Endothelial cell (in vitro differentiated cells): ENCODE measurements around the gene SH2D6. TPM values are rescaled to one million over a fixed set of nuclear protein-coding genes. Genes with fewer than 3 reads are reported as not detected.
"Not testable (repeated sequence)": the region's sequence is repeated elsewhere in the genome, so short reads cannot be mapped to it uniquely, and the experiment has no call there.

Experiments used
- DNase-seq: peaks from one replicate; pipeline ENCODE4 v3.0.0; 2021; ENCODE audit warnings: low spot score
- H3K27ac Mint-ChIP-seq: one replicate; pipeline ENCODE4 v1.8.0; 2021; ENCODE audit warnings: mixed read lengths, inconsistent platforms; ENCODE audit not compliant: unreplicated experiment
- H3K27me3 Mint-ChIP-seq: one replicate; pipeline ENCODE4 v1.8.0; 2021; ENCODE audit warnings: mild to moderate bottlenecking, moderate library complexity, mixed read lengths, inconsistent platforms; ENCODE audit not compliant: unreplicated experiment
- H3K36me3 Mint-ChIP-seq: one replicate; pipeline ENCODE4 v1.8.0; 2021; ENCODE audit warnings: mild to moderate bottlenecking, low read depth, mixed read lengths, inconsistent platforms; ENCODE audit not compliant: unreplicated experiment
- H3K4me1 Mint-ChIP-seq: one replicate; pipeline ENCODE4 v1.8.0; 2021; ENCODE audit warnings: mild to moderate bottlenecking, mixed read lengths, inconsistent platforms; ENCODE audit not compliant: unreplicated experiment
- H3K4me3 Mint-ChIP-seq: one replicate; pipeline ENCODE4 v1.8.0; 2021; ENCODE audit warnings: mild to moderate bottlenecking, mixed read lengths, inconsistent platforms; ENCODE audit not compliant: unreplicated experiment
- H3K9me3 Mint-ChIP-seq: one replicate; pipeline ENCODE4 v1.8.0; 2021; ENCODE audit warnings: mixed read lengths, inconsistent platforms; ENCODE audit not compliant: unreplicated experiment
- CTCF ChIP-seq: fragments of 200-600 bp; sonication (generic); IDR thresholded peaks from one replicate; pipeline ENCODE4 v1.5.0; 2021; ENCODE audit warnings: antibody characterized with exemption; ENCODE audit not compliant: unreplicated experiment
- total RNA-seq: library from RNA; stranded (reverse); fragmentation: NEBNext Ultra II Directional; extraction: Animal tissue kit (Norgen Biotek cat#: 25700); gene quantifications from one replicate; pipeline ENCODE4 v1.2.1, GENCODE V29; 2021; ENCODE audit not compliant: unreplicated experiment

The SH2D6 gene
- total RNA-seq, 1 donor from 2014 or later = 0.33 TPM

GRCh38 chr2:85377083-85377482 is 41.4 kb upstream of the SH2D6 start:
- DNase-seq = no peak
- Mint-ChIP-seq H3K4me3 (peak overlapping the region; percentile 59), H3K27me3 (peaks cover 2% of the 10 kb centered on the region), H3K4me1 (peaks cover 16% of the 10 kb centered on the region), H3K36me3 (peaks cover 53% of the 10 kb centered on the region), H3K9me3 (peaks cover 6% of the 10 kb centered on the region), H3K27ac (no peak overlapping the region)
- no peak for TF ChIP-seq CTCF

GRCh38 chr2:85378257-85378656 is 40.3 kb upstream of the SH2D6 start:
- Mint-ChIP-seq H3K9me3 (peaks cover 6% of the 10 kb centered on the region), H3K36me3 (peaks cover 58% of the 10 kb centered on the region), H3K27ac (no peak overlapping the region), H3K27me3 (peaks cover 2% of the 10 kb centered on the region), H3K4me1 (peaks cover 16% of the 10 kb centered on the region), H3K4me3 (peak overlapping the region; percentile 6)
- no peak for TF ChIP-seq CTCF
- DNase-seq = no peak

- TF ChIP-seq CTCF = no peak
- peak overlapping the region; percentile 11 for H3K4me3 Mint-ChIP-seq
- H3K27me3 Mint-ChIP-seq = peaks cover 6% of the 10 kb centered on the region
- DNase-seq = no peak
- H3K9me3 Mint-ChIP-seq = peaks cover 4% of the 10 kb centered on the region
- H3K36me3 Mint-ChIP-seq = peaks cover 57% of the 10 kb centered on the region
- H3K27ac Mint-ChIP-seq = no peak overlapping the region
- peaks cover 17% of the 10 kb centered on the region for H3K4me1 Mint-ChIP-seq
Observed at GRCh38 chr2:85380048-85380447, 38.5 kb upstream of the SH2D6 start.

GRCh38 chr2:85383151-85383550 is 35.4 kb upstream of the SH2D6 start:
- not testable (repeated sequence) for DNase-seq, H3K4me3 Mint-ChIP-seq, H3K9me3 Mint-ChIP-seq, H3K27me3 Mint-ChIP-seq, H3K27ac Mint-ChIP-seq, H3K4me1 Mint-ChIP-seq
- H3K36me3 Mint-ChIP-seq = peaks cover 37% of the 10 kb centered on the region

- H3K27me3 Mint-ChIP-seq = peaks cover 6% of the 10 kb centered on the region
- DNase-seq = no peak
- peaks cover 31% of the 10 kb centered on the region for H3K36me3 Mint-ChIP-seq
- no peak overlapping the region for H3K4me3 Mint-ChIP-seq
- H3K9me3 Mint-ChIP-seq = no peaks in the 10 kb centered on the region
- H3K27ac Mint-ChIP-seq = no peak overlapping the region
- no peak for TF ChIP-seq CTCF
- peaks cover 3% of the 10 kb centered on the region for H3K4me1 Mint-ChIP-seq
Observed at GRCh38 chr2:85383850-85384249, 34.7 kb upstream of the SH2D6 start.

GRCh38 chr2:85385746-85386145 is 32.8 kb upstream of the SH2D6 start:
- H3K4me3 Mint-ChIP-seq = no peak overlapping the region

More at GRCh38 chr2:85385746-85386145, 32.8 kb upstream of the SH2D6 start:
- Mint-ChIP-seq H3K27ac (no peak overlapping the region), H3K4me1 (peaks cover 3% of the 10 kb centered on the region), H3K36me3 (peaks cover 30% of the 10 kb centered on the region), H3K9me3 (no peaks in the 10 kb centered on the region), H3K27me3 (peaks cover 6% of the 10 kb centered on the region)
- DNase-seq = no peak
- no peak for TF ChIP-seq CTCF
